Heart right ventricle (tissue), 16 donors: ENCODE measurements around the gene ARHGDIG. TPM values are rescaled to one million over a fixed set of nuclear protein-coding genes. Genes with fewer than 3 reads are reported as not detected.

ENCODE experiments used
- ATAC-seq, 8 donors: fragments of 200-7000 bp; cut with Tn5 transposase; one replicate each; pipeline ENCODE4 v1.9.1; 2020; ENCODE audit warnings: mild to moderate bottlenecking in 8 of 8, moderate library complexity in 8 of 8, moderate number of reproducible peaks in 1 of 8
- DNase-seq, 2 donors: peaks; one replicate each; pipeline ENCODE4 v3.0.0-alpha.2; 2020
- H3K27ac ChIP-seq, 10 donors: fragments of 200-600 bp; sonication (generic) in 2 of 10; one replicate each; pipeline versions ENCODE4 v1.5.0 to v1.8.0; 2020 to 2022; ENCODE audit warnings: mild to moderate bottlenecking in 3 of 10
- H3K27me3 ChIP-seq, 7 donors: fragments of 200-600 bp; one replicate each; pipeline ENCODE4 v1.8.0; 2021 to 2022; ENCODE audit warnings: mild to moderate bottlenecking in 2 of 7
- H3K36me3 ChIP-seq, 9 donors: fragments of 200-600 bp; sonication (generic) in 1 of 9; one replicate each; pipeline versions ENCODE4 v1.5.0 to v1.8.0; 2020 to 2022; ENCODE audit warnings: mild to moderate bottlenecking in 2 of 9
- H3K4me1 ChIP-seq, 9 donors: fragments of 200-600 bp; sonication (generic) in 1 of 9; one replicate each; pipeline versions ENCODE4 v1.5.0 to v1.8.0; 2020 to 2022; ENCODE audit warnings: mild to moderate bottlenecking in 4 of 9
- H3K4me3 ChIP-seq, 10 donors: fragments of 200-600 bp; sonication (generic) in 2 of 10; one replicate each; pipeline versions ENCODE4 v1.5.0 to v1.8.0; 2020 to 2022; ENCODE audit warnings: mild to moderate bottlenecking in 7 of 10, moderate library complexity in 2 of 10
- H3K9me3 ChIP-seq, 11 donors: fragments of 200-600 bp in 10 of 11; sonication (generic) in 2 of 11; one replicate each; pipeline versions ENCODE4 v1.5.0 to v1.8.0; 2013 to 2022; ENCODE audit warnings: mild to moderate bottlenecking in 2 of 11, control low read depth in 1 of 11, moderate library complexity in 1 of 11
- CTCF ChIP-seq, 9 donors: fragments of 200-600 bp; sonication (generic) in 2 of 9; IDR thresholded peaks; one replicate each; pipeline versions ENCODE4 v1.5.0 to v1.8.0; 2021 to 2022; ENCODE audit warnings: antibody characterized with exemption in 9 of 9, mild to moderate bottlenecking in 5 of 9, moderate library complexity in 1 of 9
- WGBS, 2 donors: extraction: QIAGEN DNeasy Blood & Tissue Kit; methylation state at CpG; one replicate each; pipeline ENCODE4 v1.1.7; 2013; ENCODE audit warnings: inconsistent platforms in 1 of 2; 5-methylcytosine and 5-hydroxymethylcytosine counted together
- intact Hi-C, 10 donors: fragments of 100-400 bp; cut with DNase I; formaldehyde crosslinking; loops; one replicate each; pipeline versions ENCODE4 v1.11.1 to v1.14.2; 2022
- polyA plus RNA-seq, 2 donors: library from polyadenylated mRNA; stranded (reverse); fragments of 200-250 nt; gene quantifications; one replicate each; pipeline ENCODE4 v1.2.3, GENCODE V29; 2013
- total RNA-seq, 10 donors: library from RNA; stranded (reverse); fragmentation: NEBNext Ultra II Directional in 3 of 10; extraction: Animal tissue kit (Norgen Biotek cat#: 25700) in 3 of 10; gene quantifications; one replicate each; pipeline versions ENCODE4 v1.2.1 to v1.2.4, GENCODE V29; 2021 to 2023
- donor health status: Arrhythmogenic right ventricular cardiomyopathy.
- donor health status: ischemic (EF 13 %, LVEDD 7.1; RV severe dilation, severe dysfunction).
- donor health status: healthy with polysubstance abuse.
- donor health status: DM: no; HTN: yes; CAD: no.
- donor health status: DM: no; HTN: no; CAD: no.
- donor health status: ischemic (EF 25% LVEDD 6.9; RV normal size, moderate dysfunction).
- donor health status: ischemic (EF 25% LVEDD 5.7; RV mildly dilated, moderate dysfunction).
- donor health status: healthy.
- donor health status: DM: yes; HTN: yes; CAD: no.
- donor health status: Ischemic cardiomyopathy.
- donor health status: ischemic (EF 35%, LVEDD 5.7; RV mildly dilated, moderate dysfunction).
- donor health status: nonischemic (EF 11% LVEDD 7.7; RV severe dilation, severe dysfunction).
- donor health status: DM: yes; HTN: yes; CAD: no.
- donor health status: PGD.
- donor health status: ischemic (EF 29% LVEDD 5.4; RV normal size, mild dysfunction).
- donor health status: nonischemic (EF 23%, LVEDD 6.1; RV moderate dilation, normal function).

Gene ARHGDIG
- total and polyA plus RNA-seq, 12 donors: 0.17 to 16.9 (median 9.1) TPM

GRCh38 chr16:287981-288920 is 7.9 kb downstream of the ARHGDIG start:
- H3K4me3 ChIP-seq: no peak overlapping the region
- H3K36me3 ChIP-seq: peaks cover 0 to 69% (median 17%) of the 10 kb centered on the region in 9 donors
- no peaks in the 10 kb centered on the region for H3K9me3 ChIP-seq
- no peak for TF ChIP-seq CTCF (IDR thresholded peaks at IDR 0.05)
- intact Hi-C loops: no loop called here
- H3K27ac ChIP-seq: no peak overlapping the region
- ATAC-seq (no peak), DNase-seq (no peak)
- H3K4me1 ChIP-seq: no peaks in the 10 kb centered on the region
- 94 to 95% methylated on average over 33 of the region's 33 CpGs for WGBS, 2 donors
- no peaks in the 10 kb centered on the region for H3K27me3 ChIP-seq

- Histone ChIP-seq H3K36me3 (peaks cover 0 to 77% (median 17%) of the 10 kb centered on the region in 9 donors), H3K27me3 (no peaks in the 10 kb centered on the region), H3K4me3 (no peak overlapping the region), H3K27ac (no peak overlapping the region), H3K9me3 (no peaks in the 10 kb centered on the region), H3K4me1 (no peaks in the 10 kb centered on the region)
- intact Hi-C loops: no loop called here
- TF ChIP-seq CTCF (IDR thresholded peaks at IDR 0.05): no peak
- DNase-seq (no peak), ATAC-seq (no peak)
- WGBS, 2 donors: 94% methylated on average over 22 of the region's 22 CpGs
Measured at GRCh38 chr16:289395-289997, 9.1 kb downstream of the ARHGDIG start.

GRCh38 chr16:290015-290680 is 9.8 kb downstream of the ARHGDIG start:
- Histone ChIP-seq H3K4me3 (no peak overlapping the region), H3K36me3 (peaks cover 0 to 77% (median 17%) of the 10 kb centered on the region in 9 donors), H3K27ac (no peak overlapping the region), H3K9me3 (no peaks in the 10 kb centered on the region), H3K27me3 (no peaks in the 10 kb centered on the region), H3K4me1 (no peaks in the 10 kb centered on the region)
- ATAC-seq (no peak), DNase-seq (no peak)
- no peak for TF ChIP-seq CTCF (IDR thresholded peaks at IDR 0.05)
- WGBS, 2 donors: 89 to 93% methylated on average over 25 of the region's 25 CpGs
- intact Hi-C loops: no loop called here

- WGBS, 2 donors: 94 to 95% methylated on average over 50 of the region's 50 CpGs
- Histone ChIP-seq H3K4me3 (no peak overlapping the region), H3K36me3 (peaks cover 0 to 82% (median 17%) of the 10 kb centered on the region in 9 donors), H3K9me3 (no peaks in the 10 kb centered on the region), H3K27ac (no peak overlapping the region), H3K27me3 (no peaks in the 10 kb centered on the region), H3K4me1 (no peaks in the 10 kb centered on the region)
- no peak for DNase-seq
- no peak for TF ChIP-seq CTCF (IDR thresholded peaks at IDR 0.05)
- intact Hi-C loops: no loop called here
- ATAC-seq: no peak
Measured at GRCh38 chr16:290681-291405, 10.5 kb downstream of the ARHGDIG start.
